ENCODE measurements around the gene IFNGR1.

Gene IFNGR1

GRCh38 chr6:137166247-137167098 lies 52.7 kb downstream of the IFNGR1 start:
- TF ChIP-seq GATA3 (IDR thresholded peaks at IDR 0.05; ENCODE audit: low read depth, low read length) (no peak), GATA2 (IDR thresholded peaks at IDR 0.05; ENCODE audit: low read depth, low read length) (no peak)

- TF ChIP-seq GATA2 (IDR thresholded peaks at IDR 0.05; ENCODE audit: low read depth, low read length): no peak
- TF ChIP-seq GATA3 (IDR thresholded peaks at IDR 0.05; ENCODE audit: low read depth, low read length): no peak
Measured at GRCh38 chr6:137165375-137166246, 53.6 kb downstream of the IFNGR1 start.

GRCh38 chr6:137163732-137164318 lies 55.4 kb downstream of the IFNGR1 start:
- TF ChIP-seq GATA2 (IDR thresholded peaks at IDR 0.05; ENCODE audit: low read depth, low read length) (no peak), GATA3 (IDR thresholded peaks at IDR 0.05; ENCODE audit: low read depth, low read length) (no peak)

GRCh38 chr6:137162692-137163306 lies 56.4 kb downstream of the IFNGR1 start:
- TF ChIP-seq GATA2 (IDR thresholded peaks at IDR 0.05; ENCODE audit: low read depth, low read length): no peak
- no peak for TF ChIP-seq GATA3 (IDR thresholded peaks at IDR 0.05; ENCODE audit: low read depth, low read length)

- no peak for TF ChIP-seq GATA2 (IDR thresholded peaks at IDR 0.05; ENCODE audit: low read depth, low read length)
- TF ChIP-seq GATA3 (IDR thresholded peaks at IDR 0.05; ENCODE audit: low read depth, low read length): no peak
Measured at GRCh38 chr6:137161949-137162348, 57.2 kb downstream of the IFNGR1 start.

- TF ChIP-seq GATA3 (IDR thresholded peaks at IDR 0.05; ENCODE audit: low read depth, low read length): no peak
- no peak for TF ChIP-seq GATA2 (IDR thresholded peaks at IDR 0.05; ENCODE audit: low read depth, low read length)
Measured at GRCh38 chr6:137160763-137161162, 58.4 kb downstream of the IFNGR1 start.

GRCh38 chr6:137159912-137160311 lies 59.3 kb downstream of the IFNGR1 start:
- no peak for TF ChIP-seq GATA3 (IDR thresholded peaks at IDR 0.05; ENCODE audit: low read depth, low read length)

- no peak for TF ChIP-seq GATA2 (IDR thresholded peaks at IDR 0.05; ENCODE audit: low read depth, low read length)
- no peak for TF ChIP-seq GATA3 (IDR thresholded peaks at IDR 0.05; ENCODE audit: low read depth, low read length)
Measured at GRCh38 chr6:137157601-137158000, 61.6 kb downstream of the IFNGR1 start.

- TF ChIP-seq GATA3 (IDR thresholded peaks at IDR 0.05; ENCODE audit: low read depth, low read length): no peak
- TF ChIP-seq GATA2 (IDR thresholded peaks at IDR 0.05; ENCODE audit: low read depth, low read length): no peak
Measured at GRCh38 chr6:137156650-137157049, 62.5 kb downstream of the IFNGR1 start.

GRCh38 chr6:137155830-137156229 lies 63.4 kb downstream of the IFNGR1 start:
- TF ChIP-seq GATA3 (IDR thresholded peaks at IDR 0.05; ENCODE audit: low read depth, low read length) (no peak), GATA2 (IDR thresholded peaks at IDR 0.05; ENCODE audit: low read depth, low read length) (no peak)

GRCh38 chr6:137150072-137150471 lies 69.1 kb downstream of the IFNGR1 start:
- TF ChIP-seq GATA3 (IDR thresholded peaks at IDR 0.05; ENCODE audit: low read depth, low read length): no peak
- TF ChIP-seq GATA2 (IDR thresholded peaks at IDR 0.05; ENCODE audit: low read depth, low read length): no peak

- TF ChIP-seq GATA2 (IDR thresholded peaks at IDR 0.05; ENCODE audit: low read depth, low read length): no peak
- TF ChIP-seq GATA3 (IDR thresholded peaks at IDR 0.05; ENCODE audit: low read depth, low read length): no peak
Measured at GRCh38 chr6:137149035-137149393, 70.2 kb downstream of the IFNGR1 start.

GRCh38 chr6:137148306-137149034 lies 70.7 kb downstream of the IFNGR1 start:
- TF ChIP-seq GATA3 (IDR thresholded peaks at IDR 0.05; ENCODE audit: low read depth, low read length) (no peak), GATA2 (IDR thresholded peaks at IDR 0.05; ENCODE audit: low read depth, low read length) (no peak)

Measured in SH-SY5Y (cell line).